Measurements from ENCODE around the gene CSK.

Gene CSK

GRCh38 chr15:74804935-74805334, 23.1 kb downstream of the CSK start:
- no peak for TF ChIP-seq CTCF (IDR thresholded peaks at IDR 0.05)

- no peak for TF ChIP-seq CTCF (IDR thresholded peaks at IDR 0.05)
Observed at GRCh38 chr15:74807282-74807681, 25.4 kb downstream of the CSK start.

- TF ChIP-seq CTCF (IDR thresholded peaks at IDR 0.05) = no peak
Observed at GRCh38 chr15:74808078-74808839, 26.4 kb downstream of the CSK start.

GRCh38 chr15:74808840-74809229, 27.0 kb downstream of the CSK start:
- TF ChIP-seq CTCF (IDR thresholded peaks at IDR 0.05) = no peak

- TF ChIP-seq CTCF (IDR thresholded peaks at IDR 0.05) = no peak
Observed at GRCh38 chr15:74809242-74809641, 27.4 kb downstream of the CSK start.

- TF ChIP-seq CTCF (IDR thresholded peaks at IDR 0.05) = no peak
Observed at GRCh38 chr15:74809956-74810355, 28.1 kb downstream of the CSK start.

- TF ChIP-seq CTCF (IDR thresholded peaks at IDR 0.05) = no peak
Observed at GRCh38 chr15:74812533-74812932, 30.7 kb downstream of the CSK start, which contains the start of gene LMAN1L. Gene LMAN1L, plus strand, starts transcription at chr15:74812835. Its CDS starts 20 bp downstream, at chr15:74812855.
